K562 (cell line): ENCODE results near the gene EXOC2. TPM values are rescaled to one million over a fixed set of nuclear protein-coding genes. Genes with fewer than 3 reads are reported as not detected.

Experiments used
- ARID1B ChIP-seq: fragments of 450-650 bp; IDR thresholded peaks from 2 replicates; pipeline ENCODE4 v1.6.1; 2016; ENCODE audit warnings: antibody characterized with exemption, mild to moderate bottlenecking, inconsistent platforms
- CREM ChIP-seq: IDR thresholded peaks from 2 replicates; pipeline ENCODE4 v1.6.1; 2014; ENCODE audit warnings: antibody characterized with exemption, low read depth
- EP300 ChIP-seq: IDR thresholded peaks from 2 replicates; pipeline ENCODE4 v1.6.1; 2012; ENCODE audit warnings: low read length, improper control_type of control experiment
- ETV6 ChIP-seq, 3 experiments: fragments of 150-350 bp in 1 of 3; sonication (generic) in 1 of 3; formaldehyde crosslinking in 1 of 3; IDR thresholded peaks; 2 replicates each; pipeline versions ENCODE4 v1.6.1 to v1.8.0; 2014 to 2022; ENCODE audit warnings: borderline replicate concordance in 2 of 3, low read depth in 2 of 3, antibody characterized with exemption in 1 of 3, low read length in 1 of 3, mild to moderate bottlenecking in 1 of 3, missing genetic modification reagents in 1 of 3
- FOXA3 ChIP-seq, 2 experiments: fragments of 450-650 bp in 1 of 2; sonication (generic) in 1 of 2; formaldehyde crosslinking; IDR thresholded peaks in 1 of 2; conservative IDR thresholded peaks in 1 of 2; 2 replicates each; pipeline versions ENCODE4 v1.4.0 to v1.8.0; 2020 to 2022; ENCODE audit warnings: mild to moderate bottlenecking in 2 of 2, missing genetic modification reagents in 1 of 2
- GATAD2A ChIP-seq: fragments of 450-650 bp; IDR thresholded peaks from 2 replicates; pipeline ENCODE4 v1.6.1; 2017
- HDAC1 ChIP-seq, 2 experiments: fragments of 450-650 bp; IDR thresholded peaks; 2 replicates each; pipeline ENCODE4 v1.6.1; 2016 to 2017; ENCODE audit warnings: inconsistent platforms in 1 of 2, mild to moderate bottlenecking in 1 of 2, moderate library complexity in 1 of 2
- HDAC2 ChIP-seq: fragments of 450-650 bp; IDR thresholded peaks from 2 replicates; pipeline ENCODE4 v1.6.1; 2016; ENCODE audit warnings: mild to moderate bottlenecking
- JUND ChIP-seq, 2 experiments: IDR thresholded peaks; 2 replicates in 1 of 2; 3 replicates in 1 of 2; pipeline ENCODE4 v1.6.1; 2011; ENCODE audit warnings: borderline replicate concordance in 2 of 2, low read depth in 2 of 2, low read length in 2 of 2, improper control_type of control experiment in 1 of 2, missing biosample characterization in 1 of 2, missing genetic modification characterization in 1 of 2, missing genetic modification reagents in 1 of 2
- KDM1A ChIP-seq, 2 experiments: fragments of 450-650 bp; IDR thresholded peaks; 2 replicates each; pipeline ENCODE4 v1.6.1; 2016; ENCODE audit warnings: mild to moderate bottlenecking in 2 of 2
- KDM5B ChIP-seq: fragments of 200-600 bp; sonication (generic); IDR thresholded peaks from 2 replicates; pipeline ENCODE4 v1.6.1; 2012; ENCODE audit warnings: low read depth, mild to moderate bottlenecking, moderate library complexity, low read length, control low read depth, inconsistent platforms; ENCODE audit not compliant: insufficient replicate concordance
- KLF16 ChIP-seq: IDR thresholded peaks from 2 replicates; pipeline ENCODE4 v1.6.1; 2016; ENCODE audit warnings: antibody characterized with exemption
- MED1 ChIP-seq: sonication (generic); formaldehyde crosslinking; IDR thresholded peaks from 2 replicates; pipeline ENCODE4 v1.8.1; 2023; ENCODE audit warnings: missing genetic modification reagents, borderline replicate concordance
- MEF2A ChIP-seq: IDR thresholded peaks from 2 replicates; pipeline ENCODE4 v1.6.1; 2011; ENCODE audit warnings: low read depth, mild to moderate bottlenecking, low read length, moderate library complexity; ENCODE audit not compliant: control insufficient read depth
- MEIS2 ChIP-seq: fragments of 450-650 bp; IDR thresholded peaks from 2 replicates; pipeline ENCODE4 v1.6.1; 2014; ENCODE audit warnings: mild to moderate bottlenecking; ENCODE audit not compliant: partially characterized antibody
- NRF1 ChIP-seq, 2 experiments: fragments of 450-650 bp; IDR thresholded peaks in 1 of 2; conservative IDR thresholded peaks in 1 of 2; 2 replicates each; pipeline ENCODE4 v1.6.1; 2014; ENCODE audit warnings: mild to moderate bottlenecking in 2 of 2
- SMARCA4 ChIP-seq: fragments of 450-650 bp; IDR thresholded peaks from 2 replicates; pipeline ENCODE4 v1.6.1; 2016
- SMARCA5 ChIP-seq: fragments of 450-650 bp; IDR thresholded peaks from 2 replicates; pipeline ENCODE4 v1.6.1; 2016
- SMARCE1 ChIP-seq: fragments of 450-650 bp; IDR thresholded peaks from 2 replicates; pipeline ENCODE4 v1.7.1; 2016; ENCODE audit warnings: mild to moderate bottlenecking
- TBL1XR1 ChIP-seq, 2 experiments: IDR thresholded peaks; 2 replicates each; pipeline ENCODE4 v1.6.1; 2012; ENCODE audit warnings: improper control_type of control experiment in 2 of 2, low read length in 2 of 2, mild to moderate bottlenecking in 1 of 2
- TBP ChIP-seq: optimal IDR thresholded peaks from 2 replicates; pipeline ENCODE3; 2011; ENCODE audit warnings: low read depth, low read length, improper control_type of control experiment
- TCF3 ChIP-seq: sonication (generic); formaldehyde crosslinking; IDR thresholded peaks from 2 replicates; pipeline ENCODE4 v1.4.0; 2020; ENCODE audit warnings: mild to moderate bottlenecking, missing genetic modification reagents
- THRAP3 ChIP-seq: fragments of 450-650 bp; IDR thresholded peaks from 2 replicates; pipeline ENCODE4 v1.6.1; 2016; ENCODE audit warnings: mild to moderate bottlenecking, inconsistent platforms, borderline replicate concordance
- ZNF197 ChIP-seq: fragments of 200-800 bp; sonication (Bioruptor generic); IDR thresholded peaks from 2 replicates; pipeline ENCODE4 v1.6.1; 2016; ENCODE audit warnings: low read depth, missing genetic modification characterization, missing compliant biosample characterization
- polyA plus RNA-seq, 8 experiments: library from polyadenylated mRNA; depleted of rRNA in 4 of 8; stranded (reverse) in 5 of 8; unstranded in 3 of 8; fragments of >200 nt; fragmentation: Nextera tagmentation in 2 of 8; fragmentation: Illumina TruSeq in 1 of 8; extraction: Ambion mirVana in 2 of 8; extraction: Trizol in 1 of 8; gene quantifications; 2 replicates each; pipeline versions ENCODE4 v1.2.1 to v1.2.3, GENCODE V29; 2011 to 2014; ENCODE audit warnings: inconsistent platforms in 1 of 8, missing spikeins in 1 of 8
- total RNA-seq, 7 experiments: library from RNA; depleted of rRNA in 6 of 7; stranded (reverse); fragments of >200 nt in 6 of 7; fragmentation: Illumina TruSeq in 2 of 7; extraction: Trizol in 2 of 7; gene quantifications; 2 replicates each; pipeline versions ENCODE4 v1.2.1 to v1.2.3, GENCODE V29; 2011 to 2021; ENCODE audit warnings: low replicate concordance in 1 of 7
- TF ChIP-seq, protein P1 (sequence below): fragments of 450-650 bp; formaldehyde crosslinking; IDR thresholded peaks from 2 replicates; pipeline ENCODE4 v1.4.0; 2020; ENCODE audit warnings: mild to moderate bottlenecking
- TF ChIP-seq, protein P2 (sequence below), 2 experiments: IDR thresholded peaks in 1 of 2; conservative IDR thresholded peaks in 1 of 2; 2 replicates each; pipeline ENCODE4 v1.6.1; 2016; ENCODE audit warnings: low read depth in 2 of 2, mild to moderate bottlenecking in 1 of 2, missing compliant biosample characterization in 1 of 2, missing genetic modification characterization in 1 of 2, moderate library complexity in 1 of 2

Gene EXOC2
- total and polyA plus RNA-seq, 9 of the 15 experiments (the other 6 are each of a cell fraction or from before 2014, with no cell fraction given): 12.2 to 30.2 (median 24.2) TPM

DNA sequence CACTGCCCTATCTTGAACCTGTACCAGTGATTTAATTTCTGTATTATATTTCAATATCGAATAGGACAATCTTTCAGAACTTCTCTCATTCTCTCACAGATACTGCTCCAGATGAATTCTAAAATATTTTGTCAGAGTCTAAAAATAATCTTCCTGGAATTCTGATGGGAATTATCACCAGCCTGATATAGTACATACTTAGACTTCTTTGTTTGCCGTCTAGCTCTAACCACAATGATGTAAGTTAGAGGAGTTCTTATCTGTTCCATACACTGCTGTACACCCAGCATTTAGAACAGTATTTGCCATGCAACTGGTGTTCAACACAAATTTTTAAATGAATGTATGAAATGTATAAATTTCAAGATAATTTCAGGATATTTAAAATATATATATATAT, 34.7 kb downstream of the EXOC2 start (continued):
- TF ChIP-seq SMARCE1 (peak; percentile 66), TCF3 (CRISPR knock-in tag) (peak; percentile 59), MED1 (CRISPR knock-in tag) (no peak), HDAC1 (IDR thresholded peaks at IDR 0.05) (0 out of 4 replicates have a peak, but pooled peaks of 1 of the 2 experiments have one; percentile 8), KDM1A (IDR thresholded peaks at IDR 0.05) (peak in 1 of 2 experiments; percentile 59; a peak in 2 of 4 replicates), ZNF197 (CRISPR knock-in tag) (no peak), EP300 (peak; percentile 74; the same call in 1 of the 2 replicates), ARID1B (peak; percentile 80), TBL1XR1 (IDR thresholded peaks at IDR 0.05; ENCODE audit: low read length in 2 of 2) (peak in 1 of 2 experiments; percentile 97; a peak in 2 of 4 replicates), JUND (IDR thresholded peaks at IDR 0.05; ENCODE audit: borderline replicate concordance, low read depth, low read length) (peak; percentile 78; the same call in 1 of the 2 replicates), JUND (tag; IDR thresholded peaks at IDR 0.05; ENCODE audit: borderline replicate concordance, low read depth, low read length) (peak; percentile 79; the same call in 1 of the 3 replicates), MEF2A (peak; percentile 83; the same call in 1 of the 2 replicates), TBP (no peak), CREM (peak; percentile 31; the same call in 1 of the 2 replicates), FOXA3 (CRISPR knock-in tag; conservative IDR thresholded peaks at IDR 0.05 in 1 of 2, IDR thresholded peaks at IDR 0.05 in 1 of 2) (peak in 1 of 2 experiments; percentile 62; a peak in 2 of 4 replicates), MEIS2 (peak; percentile 21), KLF16 (peak; percentile 7; the same call in 1 of the 2 replicates), KDM5B (no peak), HDAC2 (0 out of 2 replicates have a peak, but pooled peaks have one; percentile 33), ETV6 (IDR thresholded peaks at IDR 0.05; ENCODE audit: borderline replicate concordance in 1 of 2, low read depth in 2 of 2, low read length in 1 of 2) (no peak), ETV6 (CRISPR knock-in tag; IDR thresholded peaks at IDR 0.05; ENCODE audit: borderline replicate concordance) (no peak), SMARCA5 (no peak), SMARCA4 (peak; percentile 82), NRF1 (conservative IDR thresholded peaks at IDR 0.05 in 1 of 2, IDR thresholded peaks at IDR 0.05 in 1 of 2) (no peak), GATAD2A (0 out of 2 replicates have a peak, but pooled peaks have one; percentile 33), THRAP3 (no peak)
- TF ChIP-seq, protein P1, sequence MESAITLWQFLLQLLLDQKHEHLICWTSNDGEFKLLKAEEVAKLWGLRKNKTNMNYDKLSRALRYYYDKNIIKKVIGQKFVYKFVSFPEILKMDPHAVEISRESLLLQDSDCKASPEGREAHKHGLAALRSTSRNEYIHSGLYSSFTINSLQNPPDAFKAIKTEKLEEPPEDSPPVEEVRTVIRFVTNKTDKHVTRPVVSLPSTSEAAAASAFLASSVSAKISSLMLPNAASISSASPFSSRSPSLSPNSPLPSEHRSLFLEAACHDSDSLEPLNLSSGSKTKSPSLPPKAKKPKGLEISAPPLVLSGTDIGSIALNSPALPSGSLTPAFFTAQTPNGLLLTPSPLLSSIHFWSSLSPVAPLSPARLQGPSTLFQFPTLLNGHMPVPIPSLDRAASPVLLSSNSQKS (CRISPR knock-in tag): no peak
- TF ChIP-seq, protein P2, sequence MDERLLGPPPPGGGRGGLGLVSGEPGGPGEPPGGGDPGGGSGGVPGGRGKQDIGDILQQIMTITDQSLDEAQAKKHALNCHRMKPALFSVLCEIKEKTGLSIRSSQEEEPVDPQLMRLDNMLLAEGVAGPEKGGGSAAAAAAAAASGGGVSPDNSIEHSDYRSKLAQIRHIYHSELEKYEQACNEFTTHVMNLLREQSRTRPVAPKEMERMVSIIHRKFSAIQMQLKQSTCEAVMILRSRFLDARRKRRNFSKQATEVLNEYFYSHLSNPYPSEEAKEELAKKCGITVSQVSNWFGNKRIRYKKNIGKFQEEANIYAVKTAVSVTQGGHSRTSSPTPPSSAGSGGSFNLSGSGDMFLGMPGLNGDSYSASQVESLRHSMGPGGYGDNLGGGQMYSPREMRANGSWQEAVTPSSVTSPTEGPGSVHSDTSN (CRISPR knock-in tag; IDR thresholded peaks at IDR 0.05; ENCODE audit: low read depth): no peak
- TF ChIP-seq, protein P2 (tag; conservative IDR thresholded peaks at IDR 0.05; ENCODE audit: low read depth): no peak
